A549 treated with RU486 at 1 μM for 4 hours (cell line): ENCODE results near the gene PCDH9. TPM values are rescaled to one million over a fixed set of nuclear protein-coding genes. Genes with fewer than 3 reads are reported as not detected.

Experiments used
- total RNA-seq: library from RNA; stranded (reverse); fragments of 200-300 nt; extraction: Qiagen RNA extraction; gene quantifications from 5 replicates; pipeline ENCODE4 v1.2.3, GENCODE V29; 2022; ENCODE audit warnings: low read depth

PCDH9 gene
- 5.5 to 7.2 TPM (median 6.8 TPM) in 5 replicates for total RNA-seq

GRCh38 chr13:67229481-67230403 is at the start of gene PCDH9:
PCDH9 (minus strand) TSS chr13:67230336; CDS start chr13:67228440, 1,896 bp downstream.

